ENCODE results near the gene GALK1.

Gene GALK1

DNA sequence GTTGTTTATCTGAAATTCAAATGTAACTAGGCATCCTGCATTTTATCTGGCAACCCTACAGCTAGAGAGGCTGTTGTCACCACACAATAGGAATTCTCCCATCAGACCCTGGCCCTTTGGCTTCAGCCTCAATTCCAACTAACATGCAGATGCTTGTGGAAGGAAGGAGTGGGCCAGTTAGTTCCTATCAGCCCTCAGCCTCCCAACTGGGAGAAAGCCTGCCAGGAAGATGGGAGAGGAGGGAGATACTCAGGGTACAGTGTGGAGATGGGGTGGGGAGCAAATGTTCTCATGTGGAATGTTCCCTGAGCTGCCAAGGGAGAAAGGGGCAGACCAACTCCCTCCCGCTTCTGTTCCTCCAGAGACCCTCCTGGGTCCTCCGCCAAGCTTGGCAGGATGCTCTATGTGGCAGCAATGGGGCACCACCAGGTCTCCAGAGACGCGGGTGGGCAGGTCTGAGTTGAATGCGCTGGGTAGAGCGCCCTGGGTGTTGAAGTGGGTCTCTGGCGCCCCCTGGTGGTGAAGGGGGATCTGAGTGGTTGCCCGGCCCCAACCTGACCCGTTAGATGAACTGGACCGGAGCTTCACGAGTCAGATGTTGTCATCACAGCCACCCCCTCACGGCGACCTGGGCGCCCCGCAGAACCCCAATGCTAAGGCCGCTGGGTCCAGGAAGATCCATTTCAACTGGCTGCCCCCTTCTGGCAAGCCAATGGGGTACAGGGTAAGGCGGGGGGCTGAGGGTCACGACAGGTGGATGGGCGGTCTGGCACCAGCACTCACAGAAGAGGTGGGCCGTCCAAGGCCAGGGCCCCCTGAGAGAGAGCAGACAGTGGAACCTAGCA, 15.2 kb downstream of the GALK1 start:
- DNase-seq, result peak; percentile 88 to 90

DNA sequence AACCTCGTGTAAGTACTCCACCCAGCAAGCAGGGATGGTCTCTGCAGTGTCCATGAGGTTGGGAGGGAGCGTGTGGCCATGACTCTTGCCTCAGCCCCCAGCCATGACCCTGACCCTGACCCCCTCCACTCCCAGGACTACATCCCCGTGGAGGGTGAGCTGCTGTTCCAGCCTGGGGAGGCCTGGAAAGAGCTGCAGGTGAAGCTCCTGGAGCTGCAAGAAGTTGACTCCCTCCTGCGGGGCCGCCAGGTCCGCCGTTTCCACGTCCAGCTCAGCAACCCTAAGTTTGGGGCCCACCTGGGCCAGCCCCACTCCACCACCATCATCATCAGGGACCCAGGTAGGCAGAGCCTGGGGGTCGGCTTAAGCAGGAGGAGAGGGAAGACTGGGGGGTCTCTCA, 16.3 kb downstream of the GALK1 start:
- DNase-seq, result no peak

- DNase-seq, result no peak
These were observed 21.3 kb downstream of the GALK1 start for GRCh38 chr17:75743625-75744206.

- DNase-seq, result no peak
These were observed 22.7 kb downstream of the GALK1 start for GRCh38 chr17:75742337-75742736.

- DNase-seq, result no peak
These were observed 24.3 kb downstream of the GALK1 start for GRCh38 chr17:75740631-75741077.

GRCh38 chr17:75740215-75740614, 24.8 kb downstream of the GALK1 start:
- DNase-seq, result no peak

- no peak for DNase-seq
These were observed 25.2 kb downstream of the GALK1 start for GRCh38 chr17:75739801-75740200.

GRCh38 chr17:75739174-75739573, 25.8 kb downstream of the GALK1 start:
- no peak for DNase-seq

DNA sequence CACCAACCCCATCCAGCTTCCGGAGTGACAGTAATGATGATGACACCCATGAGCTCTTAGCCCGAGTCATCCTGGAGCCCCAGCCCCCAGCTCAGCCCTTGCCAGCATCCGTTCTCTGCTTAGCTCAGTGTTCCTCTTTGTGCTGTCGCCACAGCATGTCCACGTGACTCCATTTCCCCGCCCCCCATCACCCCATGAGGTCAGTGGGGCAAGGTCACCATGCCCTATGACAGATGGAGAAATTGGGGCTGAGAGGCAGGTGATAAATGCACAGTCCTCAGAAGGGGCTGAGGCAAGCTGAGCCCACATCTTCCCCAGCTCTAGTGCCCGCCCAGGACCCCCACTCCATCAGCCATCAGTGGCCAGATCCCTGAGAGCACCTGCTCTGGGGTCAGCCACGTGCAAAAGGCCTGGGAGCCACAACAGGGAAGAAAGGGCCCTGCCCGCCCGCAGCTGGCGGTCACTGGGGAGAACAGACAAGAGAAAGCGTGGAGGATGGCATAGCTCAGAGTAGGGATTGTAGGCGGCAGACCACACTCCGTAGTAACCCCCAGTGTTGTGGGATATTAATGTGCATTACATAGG, 26.7 kb downstream of the GALK1 start:
- no peak for DNase-seq

GRCh38 chr17:75737133-75737962, 27.6 kb downstream of the GALK1 start:
- DNase-seq, result no peak

DNA sequence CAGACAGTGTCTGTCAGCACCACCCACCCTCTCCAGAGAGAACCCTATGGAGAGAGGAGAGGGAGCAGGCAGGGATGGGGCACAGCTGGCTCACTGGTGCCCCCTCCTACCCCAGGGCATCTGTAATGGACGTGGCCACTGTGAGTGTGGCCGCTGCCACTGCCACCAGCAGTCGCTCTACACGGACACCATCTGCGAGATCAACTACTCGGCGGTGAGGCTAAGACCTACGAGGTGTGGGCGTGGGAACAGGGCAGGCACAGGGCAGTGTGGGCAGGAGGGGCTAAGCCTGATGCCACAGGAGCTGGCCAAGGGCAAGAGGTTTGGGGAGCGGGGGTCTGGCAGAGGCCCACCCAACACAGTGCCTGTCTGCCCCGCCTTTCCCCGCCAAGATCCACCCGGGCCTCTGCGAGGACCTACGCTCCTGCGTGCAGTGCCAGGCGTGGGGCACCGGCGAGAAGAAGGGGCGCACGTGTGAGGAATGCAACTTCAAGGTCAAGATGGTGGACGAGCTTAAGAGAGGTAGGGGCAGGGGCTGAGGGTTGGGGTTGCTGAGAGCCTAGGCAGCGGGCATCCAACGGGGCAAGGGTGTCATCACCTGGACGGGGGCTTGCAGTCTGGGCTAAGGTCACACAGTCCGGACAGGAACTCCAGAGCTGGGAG, 28.7 kb downstream of the GALK1 start:
- DNase-seq, result no peak

DNA sequence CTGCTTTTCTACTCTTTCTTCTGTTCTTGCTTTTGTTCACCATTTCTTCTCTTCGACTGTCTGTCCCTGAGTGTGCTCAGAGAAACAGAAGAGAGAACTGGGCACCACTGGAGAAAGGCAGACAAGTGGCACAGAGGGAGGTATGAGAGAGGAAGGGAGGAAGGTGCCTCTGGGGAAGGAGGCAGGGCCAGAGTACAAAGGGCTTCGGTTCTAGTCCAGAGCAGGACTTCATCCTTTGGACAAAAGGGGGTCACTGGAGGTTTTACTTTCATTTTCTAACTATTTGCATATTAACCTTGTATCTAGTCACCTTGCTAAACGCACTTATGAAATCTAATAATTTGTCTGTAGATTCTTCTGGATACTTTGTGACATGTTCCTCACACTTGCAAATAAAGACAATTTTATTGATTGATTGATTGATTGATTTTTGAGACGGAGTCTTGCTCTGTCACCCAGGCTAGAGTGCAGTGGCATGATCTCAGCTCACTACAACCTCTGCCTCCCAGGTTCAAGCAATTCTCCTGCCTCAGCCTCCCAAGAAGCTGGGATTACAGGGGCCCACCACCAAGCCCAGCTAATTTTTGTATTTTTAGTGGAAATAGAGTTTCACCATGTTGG, 30.2 kb downstream of the GALK1 start:
- no peak for DNase-seq

DNA sequence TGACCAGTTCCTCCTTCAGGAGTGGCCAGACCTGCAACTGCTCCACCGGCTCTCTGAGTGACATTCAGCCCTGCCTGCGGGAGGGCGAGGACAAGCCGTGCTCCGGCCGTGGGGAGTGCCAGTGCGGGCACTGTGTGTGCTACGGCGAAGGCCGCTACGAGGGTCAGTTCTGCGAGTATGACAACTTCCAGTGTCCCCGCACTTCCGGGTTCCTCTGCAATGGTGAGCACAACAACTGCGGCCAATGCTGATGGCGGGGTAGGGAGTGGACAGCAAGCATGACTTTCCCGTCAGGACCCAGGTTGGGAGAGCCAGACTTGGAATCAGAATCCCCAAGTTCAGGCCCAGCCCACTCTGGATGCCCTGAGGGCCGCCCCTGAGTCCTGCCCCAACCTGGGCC, 31.5 kb downstream of the GALK1 start:
- no peak for DNase-seq

- DNase-seq, result no peak
These were observed 33.1 kb downstream of the GALK1 start for GRCh38 chr17:75731716-75732498.

GRCh38 chr17:75731086-75731715, 33.8 kb downstream of the GALK1 start:
- DNase-seq, result no peak

DNA sequence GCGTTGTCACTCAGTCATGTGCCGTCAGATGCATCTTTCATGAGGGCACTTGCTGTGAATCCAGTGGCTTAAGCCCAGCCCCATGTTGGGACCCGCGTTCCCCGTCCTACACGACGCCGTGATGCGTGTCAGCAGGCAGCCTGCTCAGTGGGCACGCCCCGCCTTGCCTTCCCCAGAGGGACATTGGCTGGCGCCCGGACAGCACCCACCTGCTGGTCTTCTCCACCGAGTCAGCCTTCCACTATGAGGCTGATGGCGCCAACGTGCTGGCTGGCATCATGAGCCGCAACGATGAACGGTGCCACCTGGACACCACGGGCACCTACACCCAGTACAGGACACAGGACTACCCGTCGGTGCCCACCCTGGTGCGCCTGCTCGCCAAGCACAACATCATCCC, 34.9 kb downstream of the GALK1 start:
- DNase-seq, result no peak

DNA sequence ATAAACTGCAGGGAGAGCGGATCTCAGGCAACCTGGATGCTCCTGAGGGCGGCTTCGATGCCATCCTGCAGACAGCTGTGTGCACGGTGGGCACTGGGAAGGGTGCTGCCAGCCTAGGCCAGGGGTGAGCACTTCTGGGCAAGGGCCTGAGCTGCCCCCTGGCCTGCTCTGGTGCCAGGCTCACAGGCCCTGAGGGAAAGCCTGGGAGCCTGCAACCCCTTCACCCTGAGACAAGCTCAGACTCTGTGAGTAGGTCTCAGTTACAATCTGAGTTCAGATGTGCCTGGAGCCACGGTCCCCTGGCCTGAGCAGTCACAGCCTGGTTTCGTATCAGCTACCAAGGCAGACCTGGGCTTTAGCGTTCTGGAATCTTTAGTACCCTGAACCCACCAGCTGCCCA, 35.6 kb downstream of the GALK1 start:
- no peak for DNase-seq

GRCh38 chr17:75727391-75727790, 37.6 kb downstream of the GALK1 start:
- no peak for DNase-seq

DNA sequence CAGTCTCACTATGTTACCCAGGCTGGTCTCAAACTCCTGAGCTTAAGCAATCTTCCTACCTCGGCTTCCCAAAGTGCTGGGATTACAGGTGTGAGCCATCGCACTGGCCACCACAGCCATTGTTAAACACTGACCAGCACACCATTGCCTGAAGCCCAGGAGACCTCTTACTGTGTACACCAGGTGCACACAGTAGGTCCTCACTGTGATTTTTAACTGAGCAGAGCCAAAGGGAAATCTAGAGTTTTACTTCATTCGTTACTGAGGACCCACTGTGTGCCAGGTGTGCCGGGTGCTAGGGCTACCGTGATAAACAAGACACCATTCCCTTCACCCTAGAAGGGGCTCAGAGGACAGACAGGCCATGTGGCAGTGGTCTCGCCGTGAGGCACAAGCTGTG, 39.5 kb downstream of the GALK1 start:
- no peak for DNase-seq

- no peak for DNase-seq
These were observed 40.7 kb downstream of the GALK1 start for GRCh38 chr17:75724016-75725003.
